Panc1 (cell line): ENCODE data around the gene CLEC6A.

ENCODE experiments used
- CTCF ChIP-seq: fragments of 450-650 bp; IDR thresholded peaks from 2 replicates; pipeline ENCODE4 v1.5.1; 2017; ENCODE audit warnings: mild to moderate bottlenecking
- POLR2AphosphoS5 ChIP-seq: IDR thresholded peaks from 2 replicates; pipeline ENCODE4 v1.6.1; 2012; ENCODE audit warnings: mild to moderate bottlenecking, low read depth, low read length, moderate library complexity
- REST ChIP-seq, 2 experiments: IDR thresholded peaks; 2 replicates each; pipeline ENCODE4 v1.6.1; 2011 to 2012; ENCODE audit warnings: low read depth in 2 of 2, control low read depth in 1 of 2, low read length in 1 of 2, mild to moderate bottlenecking in 1 of 2, moderate library complexity in 1 of 2; ENCODE audit not compliant: insufficient read depth in 1 of 2

- TF ChIP-seq CTCF (no peak; the same call in 1 of the 2 replicates), REST (IDR thresholded peaks at IDR 0.05; ENCODE audit: insufficient read depth in 1 of 2, low read depth in 2 of 2, low read length in 1 of 2) (no peak), POLR2AphosphoS5 (no peak)
These were observed 43.9 kb downstream of the CLEC6A start for GRCh38 chr12:8499616-8500015.
